ENCODE data around the gene TNXB. TPM values are rescaled to one million over a fixed set of nuclear protein-coding genes. Genes with fewer than 3 reads are reported as not detected.
A peak's percentile ranks its signal among the peaks of the same experiment; 100 is the strongest.

The TNXB gene
- total and polyA plus RNA-seq, 9 of the 15 experiments (the other 6 are each of a cell fraction or from before 2014, with no cell fraction given), result 0.14 to 28.1 (median 12.4) TPM

DNA sequence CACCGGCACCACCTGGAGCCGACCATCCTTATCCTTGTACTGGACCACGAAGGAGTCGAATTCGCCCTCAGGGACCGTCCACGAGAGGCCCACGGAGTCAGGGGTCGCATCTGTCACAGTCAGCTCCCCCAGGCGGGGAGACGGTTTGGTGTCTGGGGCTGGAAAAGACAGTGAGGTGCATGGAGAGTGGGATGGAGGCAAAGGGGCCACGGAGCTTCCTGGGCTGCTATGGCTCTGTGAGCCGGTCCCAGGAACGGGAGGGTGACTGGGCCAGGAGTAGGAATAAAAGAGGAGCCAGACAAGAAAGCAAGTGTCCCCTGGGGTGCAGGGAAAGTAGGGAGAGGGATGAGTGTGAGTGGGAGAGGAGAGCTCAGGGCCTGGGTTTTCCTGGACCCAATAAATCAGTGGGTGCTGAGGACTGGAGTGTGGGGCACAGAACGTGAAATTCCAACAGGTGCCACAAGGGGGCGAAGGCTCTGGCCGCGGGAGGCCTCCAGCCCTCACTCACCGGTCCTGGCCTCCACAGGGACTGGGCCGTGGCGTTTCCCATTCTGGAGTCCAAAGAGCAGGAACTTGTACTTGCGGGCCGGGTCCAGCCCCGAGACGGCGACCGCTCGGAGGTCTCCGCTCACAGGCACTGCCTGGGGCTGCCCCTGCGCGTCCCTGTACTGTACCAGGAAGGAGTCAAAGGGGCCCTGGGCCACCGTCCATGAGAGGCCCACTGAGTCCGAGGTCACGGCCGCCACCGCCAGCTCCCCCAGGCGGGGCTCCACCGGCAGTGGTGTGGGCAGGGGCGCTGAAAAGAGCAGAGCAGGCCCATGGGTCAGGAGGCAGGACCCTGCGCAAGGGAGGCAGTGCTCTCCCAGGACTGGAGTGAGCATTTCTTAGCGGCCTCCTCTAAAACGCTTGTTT lies 61.0 kb downstream of the TNXB start (continued):
- TF ChIP-seq, protein P1, sequence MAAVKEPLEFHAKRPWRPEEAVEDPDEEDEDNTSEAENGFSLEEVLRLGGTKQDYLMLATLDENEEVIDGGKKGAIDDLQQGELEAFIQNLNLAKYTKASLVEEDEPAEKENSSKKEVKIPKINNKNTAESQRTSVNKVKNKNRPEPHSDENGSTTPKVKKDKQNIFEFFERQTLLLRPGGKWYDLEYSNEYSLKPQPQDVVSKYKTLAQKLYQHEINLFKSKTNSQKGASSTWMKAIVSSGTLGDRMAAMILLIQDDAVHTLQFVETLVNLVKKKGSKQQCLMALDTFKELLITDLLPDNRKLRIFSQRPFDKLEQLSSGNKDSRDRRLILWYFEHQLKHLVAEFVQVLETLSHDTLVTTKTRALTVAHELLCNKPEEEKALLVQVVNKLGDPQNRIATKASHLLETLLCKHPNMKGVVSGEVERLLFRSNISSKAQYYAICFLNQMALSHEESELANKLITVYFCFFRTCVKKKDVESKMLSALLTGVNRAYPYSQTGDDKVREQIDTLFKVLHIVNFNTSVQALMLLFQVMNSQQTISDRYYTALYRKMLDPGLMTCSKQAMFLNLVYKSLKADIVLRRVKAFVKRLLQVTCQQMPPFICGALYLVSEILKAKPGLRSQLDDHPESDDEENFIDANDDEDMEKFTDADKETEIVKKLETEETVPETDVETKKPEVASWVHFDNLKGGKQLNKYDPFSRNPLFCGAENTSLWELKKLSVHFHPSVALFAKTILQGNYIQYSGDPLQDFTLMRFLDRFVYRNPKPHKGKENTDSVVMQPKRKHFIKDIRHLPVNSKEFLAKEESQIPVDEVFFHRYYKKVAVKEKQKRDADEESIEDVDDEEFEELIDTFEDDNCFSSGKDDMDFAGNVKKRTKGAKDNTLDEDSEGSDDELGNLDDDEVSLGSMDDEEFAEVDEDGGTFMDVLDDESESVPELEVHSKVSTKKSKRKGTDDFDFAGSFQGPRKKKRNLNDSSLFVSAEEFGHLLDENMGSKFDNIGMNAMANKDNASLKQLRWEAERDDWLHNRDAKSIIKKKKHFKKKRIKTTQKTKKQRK (IDR thresholded peaks at IDR 0.05; ENCODE audit: borderline replicate concordance, low read depth, low read length), result no peak
- TF ChIP-seq MEIS2 (IDR thresholded peaks at IDR 0.05; ENCODE audit: partially characterized antibody) (peak; percentile 68), MCM3 (IDR thresholded peaks at IDR 0.05) (no peak), TCF3 (CRISPR knock-in tag; IDR thresholded peaks at IDR 0.05) (0 out of 2 replicates have a peak, but pooled peaks have one; percentile 11), SRSF1 (IDR thresholded peaks at IDR 0.05; ENCODE audit: low read depth, low read length) (no peak), MAFF (IDR thresholded peaks at IDR 0.05; ENCODE audit: low read length) (no peak), PYGO2 (tag; IDR thresholded peaks at IDR 0.05) (no peak), XRCC3 (IDR thresholded peaks at IDR 0.05) (no peak), SETDB1 (IDR thresholded peaks at IDR 0.05; ENCODE audit: low read length) (no peak), NR2C1 (IDR thresholded peaks at IDR 0.05) (no peak), NR2C1 (tag; IDR thresholded peaks at IDR 0.05) (no peak), STAG1 (CRISPR knock-in tag; IDR thresholded peaks at IDR 0.05; ENCODE audit: borderline replicate concordance) (no peak; the same call in 1 of the 2 replicates), XRCC5 (IDR thresholded peaks at IDR 0.05; ENCODE audit: low read depth, low read length) (peak; percentile 60; the same call in 1 of the 2 replicates), PHB2 (IDR thresholded peaks at IDR 0.05; ENCODE audit: low read depth) (0 out of 2 replicates have a peak, but pooled peaks have one; percentile 21), RHOXF2B (CRISPR knock-in tag; conservative IDR thresholded peaks at IDR 0.05) (no peak), BDP1 (IDR thresholded peaks at IDR 0.05; ENCODE audit: insufficient read depth, insufficient read length) (no peak), U2AF1 (optimal IDR thresholded peaks at IDR 0.05; ENCODE audit: low read depth, low read length) (no peak), POLR2G (IDR thresholded peaks at IDR 0.05; ENCODE audit: low read depth, low read length) (peak; percentile 77), HMG20A (CRISPR knock-in tag; conservative IDR thresholded peaks at IDR 0.05) (no peak), ESRRA (IDR thresholded peaks at IDR 0.05; ENCODE audit: borderline replicate concordance, low read depth) (no peak; the same call in 1 of the 2 replicates)
- TF ChIP-seq, protein P2, sequence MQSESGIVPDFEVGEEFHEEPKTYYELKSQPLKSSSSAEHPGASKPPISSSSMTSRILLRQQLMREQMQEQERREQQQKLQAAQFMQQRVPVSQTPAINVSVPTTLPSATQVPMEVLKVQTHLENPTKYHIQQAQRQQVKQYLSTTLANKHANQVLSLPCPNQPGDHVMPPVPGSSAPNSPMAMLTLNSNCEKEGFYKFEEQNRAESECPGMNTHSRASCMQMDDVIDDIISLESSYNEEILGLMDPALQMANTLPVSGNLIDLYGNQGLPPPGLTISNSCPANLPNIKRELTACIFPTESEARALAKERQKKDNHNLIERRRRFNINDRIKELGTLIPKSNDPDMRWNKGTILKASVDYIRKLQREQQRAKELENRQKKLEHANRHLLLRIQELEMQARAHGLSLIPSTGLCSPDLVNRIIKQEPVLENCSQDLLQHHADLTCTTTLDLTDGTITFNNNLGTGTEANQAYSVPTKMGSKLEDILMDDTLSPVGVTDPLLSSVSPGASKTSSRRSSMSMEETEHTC (IDR thresholded peaks at IDR 0.05), result no peak
- TF ChIP-seq, protein P3, sequence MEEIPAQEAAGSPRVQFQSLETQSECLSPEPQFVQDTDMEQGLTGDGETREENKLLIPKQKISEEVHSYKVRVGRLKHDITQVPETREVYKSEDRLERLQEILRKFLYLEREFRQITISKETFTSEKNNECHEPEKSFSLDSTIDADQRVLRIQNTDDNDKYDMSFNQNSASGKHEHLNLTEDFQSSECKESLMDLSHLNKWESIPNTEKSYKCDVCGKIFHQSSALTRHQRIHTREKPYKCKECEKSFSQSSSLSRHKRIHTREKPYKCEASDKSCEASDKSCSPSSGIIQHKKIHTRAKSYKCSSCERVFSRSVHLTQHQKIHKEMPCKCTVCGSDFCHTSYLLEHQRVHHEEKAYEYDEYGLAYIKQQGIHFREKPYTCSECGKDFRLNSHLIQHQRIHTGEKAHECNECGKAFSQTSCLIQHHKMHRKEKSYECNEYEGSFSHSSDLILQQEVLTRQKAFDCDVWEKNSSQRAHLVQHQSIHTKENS (CRISPR knock-in tag; IDR thresholded peaks at IDR 0.05), result no peak
- TF ChIP-seq, protein P4, sequence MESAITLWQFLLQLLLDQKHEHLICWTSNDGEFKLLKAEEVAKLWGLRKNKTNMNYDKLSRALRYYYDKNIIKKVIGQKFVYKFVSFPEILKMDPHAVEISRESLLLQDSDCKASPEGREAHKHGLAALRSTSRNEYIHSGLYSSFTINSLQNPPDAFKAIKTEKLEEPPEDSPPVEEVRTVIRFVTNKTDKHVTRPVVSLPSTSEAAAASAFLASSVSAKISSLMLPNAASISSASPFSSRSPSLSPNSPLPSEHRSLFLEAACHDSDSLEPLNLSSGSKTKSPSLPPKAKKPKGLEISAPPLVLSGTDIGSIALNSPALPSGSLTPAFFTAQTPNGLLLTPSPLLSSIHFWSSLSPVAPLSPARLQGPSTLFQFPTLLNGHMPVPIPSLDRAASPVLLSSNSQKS (CRISPR knock-in tag; IDR thresholded peaks at IDR 0.05), result no peak

Data from K562 (cell line).